H9 (cell line): ENCODE results near the gene DSP. TPM values are rescaled to one million over a fixed set of nuclear protein-coding genes. Genes with fewer than 3 reads are reported as not detected.

Source experiments
- DNase-seq: peaks from one replicate; pipeline ENCODE4 v3.0.0-alpha.2; 2017
- H2AFZ ChIP-seq: one replicate; pipeline ENCODE4 v1.6.1; 2013; ENCODE audit warnings: mild to moderate bottlenecking, low read length, control low read depth, moderate library complexity
- H2AK5ac ChIP-seq: 2 replicates; pipeline ENCODE4 v1.6.1; 2013; ENCODE audit warnings: low read length, control low read depth, mixed read lengths; ENCODE audit not compliant: insufficient read length
- H2BK120ac ChIP-seq: one replicate; pipeline ENCODE4 v1.6.1; 2013; ENCODE audit warnings: low read depth, mild to moderate bottlenecking, low read length, control low read depth, inconsistent platforms; ENCODE audit not compliant: poor library complexity, severe bottlenecking
- H2BK12ac ChIP-seq: 2 replicates; pipeline ENCODE4 v1.6.1; 2013; ENCODE audit warnings: low read length, control low read depth, mixed read lengths, low read depth; ENCODE audit not compliant: insufficient read length
- H2BK15ac ChIP-seq: 2 replicates; pipeline ENCODE4 v1.6.1; 2013; ENCODE audit warnings: low read depth, low read length, control low read depth
- H2BK20ac ChIP-seq: one replicate; pipeline ENCODE4 v1.6.1; 2013; ENCODE audit warnings: low read depth, mild to moderate bottlenecking, low read length, control low read depth, inconsistent platforms; ENCODE audit not compliant: poor library complexity, severe bottlenecking
- H2BK5ac ChIP-seq: 2 replicates; pipeline ENCODE4 v1.6.1; 2013; ENCODE audit warnings: low read length, control low read depth, mixed read lengths; ENCODE audit not compliant: insufficient read length
- H3K14ac ChIP-seq: 2 replicates; pipeline ENCODE4 v1.6.1; 2013; ENCODE audit warnings: low read length, control low read depth; ENCODE audit not compliant: insufficient read depth
- H3K18ac ChIP-seq: 2 replicates; pipeline ENCODE4 v1.6.1; 2013; ENCODE audit warnings: low read depth, mild to moderate bottlenecking, mixed read lengths, low read length, control low read depth; ENCODE audit not compliant: insufficient read length
- H3K23ac ChIP-seq: 2 replicates; pipeline ENCODE4 v1.6.1; 2013; ENCODE audit warnings: low read length, control low read depth, mixed read lengths, low read depth; ENCODE audit not compliant: insufficient read length
- H3K23me2 ChIP-seq: 2 replicates; pipeline ENCODE4 v1.6.1; 2013; ENCODE audit warnings: low read depth, mild to moderate bottlenecking, mixed read lengths, low read length, control low read depth; ENCODE audit not compliant: insufficient read length, poor library complexity, severe bottlenecking
- H3K27ac ChIP-seq: 2 replicates; pipeline ENCODE4 v1.5.1; 2013; ENCODE audit warnings: low read length, control low read depth, mixed read lengths, low read depth; ENCODE audit not compliant: insufficient read length
- H3K27me3 ChIP-seq: 2 replicates; pipeline ENCODE4 v1.6.1; 2013; ENCODE audit warnings: low read length, control low read depth, inconsistent platforms; ENCODE audit not compliant: insufficient read depth
- H3K4ac ChIP-seq: 2 replicates; pipeline ENCODE4 v1.6.1; 2013; ENCODE audit warnings: low read depth, mild to moderate bottlenecking, control low read depth, inconsistent platforms, low read length, moderate library complexity
- H3K4me1 ChIP-seq: 2 replicates; pipeline ENCODE4 v1.6.1; 2013; ENCODE audit warnings: low read length, control low read depth, inconsistent platforms; ENCODE audit not compliant: insufficient read depth
- H3K4me2 ChIP-seq: 2 replicates; pipeline ENCODE4 v1.6.1; 2013; ENCODE audit warnings: low read length, control low read depth, mixed read lengths; ENCODE audit not compliant: insufficient read length, insufficient read depth
- H3K56ac ChIP-seq: 2 replicates; pipeline ENCODE4 v1.6.1; 2013; ENCODE audit warnings: low read depth, mild to moderate bottlenecking, mixed read lengths, low read length, control low read depth; ENCODE audit not compliant: insufficient read length
- H3K79me1 ChIP-seq: 2 replicates; pipeline ENCODE4 v1.6.1; 2013; ENCODE audit warnings: low read depth, mild to moderate bottlenecking, moderate library complexity, low read length, control low read depth, inconsistent platforms; ENCODE audit not compliant: insufficient read depth, poor library complexity, severe bottlenecking
- H3K79me2 ChIP-seq: 2 replicates; pipeline ENCODE4 v1.6.1; 2013; ENCODE audit warnings: low read length, control low read depth, inconsistent platforms; ENCODE audit not compliant: insufficient read depth
- H3K9ac ChIP-seq: 2 replicates; pipeline ENCODE4 v1.6.1; 2013; ENCODE audit warnings: low read length, control low read depth, mixed read lengths; ENCODE audit not compliant: insufficient read length; ENCODE audit errors: extremely low read depth
- H3K9me3 ChIP-seq: one replicate; pipeline ENCODE4 v1.6.1; 2013; ENCODE audit warnings: low read depth, low read length, inconsistent platforms; ENCODE audit not compliant: control insufficient read depth
- H3T11ph ChIP-seq: one replicate; pipeline ENCODE4 v1.6.1; 2013; ENCODE audit warnings: mild to moderate bottlenecking, low read length, control low read depth, inconsistent platforms
- H4K20me1 ChIP-seq: one replicate; pipeline ENCODE4 v1.6.1; 2013; ENCODE audit not compliant: control insufficient read depth, insufficient read length, insufficient read depth
- H4K5ac ChIP-seq: 2 replicates; pipeline ENCODE4 v1.6.1; 2013; ENCODE audit warnings: low read depth, mild to moderate bottlenecking, mixed read lengths, low read length, control low read depth; ENCODE audit not compliant: insufficient read length
- H4K8ac ChIP-seq: replicated peaks from 2 replicates; pipeline ENCODE4 v1.6.1; 2013; ENCODE audit warnings: low read length, control low read depth, mixed read lengths, low read depth; ENCODE audit not compliant: insufficient read length
- H4K91ac ChIP-seq: 2 replicates; pipeline ENCODE4 v1.6.1; 2013; ENCODE audit warnings: low read depth, mild to moderate bottlenecking, moderate library complexity, mixed read lengths, low read length, control low read depth; ENCODE audit not compliant: insufficient read length
- H3K27ac Mint-ChIP-seq, 3 experiments: 2 replicates in 2 of 3; 3 replicates in 1 of 3; pipeline ENCODE4 v1.8.0; 2020 to 2021; ENCODE audit warnings: mixed read lengths in 3 of 3, mild to moderate bottlenecking in 1 of 3, moderate library complexity in 1 of 3
- H3K27me3 Mint-ChIP-seq: 2 replicates; pipeline ENCODE4 v1.8.0; 2021; ENCODE audit warnings: low read depth, mild to moderate bottlenecking, moderate library complexity, mixed read lengths
- H3K36me3 Mint-ChIP-seq, 3 experiments: 2 replicates in 2 of 3; 3 replicates in 1 of 3; pipeline ENCODE4 v1.8.0; 2020 to 2021; ENCODE audit warnings: low read depth in 3 of 3, mixed read lengths in 3 of 3; ENCODE audit not compliant: insufficient read depth in 1 of 3
- H3K4me1 Mint-ChIP-seq, 2 experiments: 2 replicates each; pipeline ENCODE4 v1.8.0; 2020; ENCODE audit warnings: mixed read lengths in 2 of 2
- H3K4me3 Mint-ChIP-seq, 2 experiments: 2 replicates in 1 of 2; 3 replicates in 1 of 2; pipeline ENCODE4 v1.8.0; 2020 to 2021; ENCODE audit warnings: mild to moderate bottlenecking in 2 of 2, mixed read lengths in 2 of 2, moderate library complexity in 1 of 2
- H3K9me3 Mint-ChIP-seq, 2 experiments: 2 replicates in 1 of 2; 3 replicates in 1 of 2; pipeline ENCODE4 v1.8.0; 2020; ENCODE audit warnings: mild to moderate bottlenecking in 2 of 2, mixed read lengths in 2 of 2, moderate library complexity in 1 of 2
- CTCF ChIP-seq: fragments of 200-600 bp; sonication (generic); conservative IDR thresholded peaks from 3 replicates; pipeline ENCODE4 v1.8.0; 2021; ENCODE audit warnings: antibody characterized with exemption, mild to moderate bottlenecking
- whole genome bisulfite sequencing: extraction: QIAGEN DNeasy Blood & Tissue Kit; methylation state at CpG from one replicate; pipeline ENCODE4 v1.1.7; 2013; ENCODE audit warnings: missing lambda C conversion rate, low lambda C conversion rate, mixed read lengths; ENCODE audit not compliant: insufficient read length; ENCODE audit errors: extremely low coverage; 5-methylcytosine and 5-hydroxymethylcytosine counted together
- total RNA-seq: library from RNA; stranded (reverse); gene quantifications from 2 replicates; pipeline ENCODE4 v1.2.1, GENCODE V29; 2021

DSP gene
- total RNA-seq, 1 experiment from 2014 or later = 48.9 TPM

DNA sequence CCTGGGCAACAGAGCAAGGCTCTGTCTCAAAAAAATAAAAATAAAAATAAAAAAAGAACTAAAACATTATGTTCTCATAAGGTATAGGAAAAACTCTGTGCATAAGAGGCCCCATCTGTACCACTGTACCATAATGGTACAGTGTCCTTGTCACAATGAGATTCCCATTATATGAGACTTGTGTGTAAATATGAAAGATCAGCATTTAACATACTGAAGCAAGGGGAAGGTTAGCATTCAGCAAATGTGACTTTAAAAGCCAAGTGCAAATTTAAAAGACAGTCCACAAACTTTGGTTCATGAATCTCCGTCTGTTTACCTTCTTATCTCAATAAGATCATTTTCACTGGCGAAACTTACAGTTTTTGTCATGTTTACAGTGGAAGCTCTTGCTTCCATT, 16.2 kb downstream of the DSP start:
- no peak overlapping the region for H3K14ac ChIP-seq
- H2BK15ac ChIP-seq = no peak overlapping the region
- no peaks in the 10 kb centered on the region for H3K79me2 ChIP-seq
- WGBS = no CpG with 5 or more reads among the region's 2 CpGs
- no peak overlapping the region for H3K18ac ChIP-seq
- no peak overlapping the region for H4K91ac ChIP-seq
- no peak overlapping the region for H4K5ac ChIP-seq
- H3K23ac ChIP-seq = no peak overlapping the region
- H2BK120ac ChIP-seq = no peak overlapping the region
- H2AK5ac ChIP-seq = no peak overlapping the region
- Mint-ChIP-seq H3K9me3 (no peaks in the 10 kb centered on the region), H3K27ac (no peak overlapping the region), H3K27me3 (no peaks in the 10 kb centered on the region), H3K4me3 (no peak overlapping the region), H3K4me1 (peaks cover 0 to 4% of the 10 kb centered on the region in 2 experiments; a peak in 1 of 4 replicates), H3K36me3 (peaks cover 5 to 44% (median 34%) of the 10 kb centered on the region in 3 experiments; a peak in 6 of 7 replicates)
- H3K9me3 ChIP-seq = no peaks in the 10 kb centered on the region
- H2BK12ac ChIP-seq = no peak overlapping the region
- no peak overlapping the region for H3K4ac ChIP-seq
- no peak for TF ChIP-seq CTCF
- H3K56ac ChIP-seq = no peak overlapping the region
- no peak overlapping the region for H2BK20ac ChIP-seq
- H3K23me2 ChIP-seq = no peaks in the 10 kb centered on the region
- H3T11ph ChIP-seq = no peak overlapping the region
- H3K27me3 ChIP-seq = no peaks in the 10 kb centered on the region
- H3K4me1 ChIP-seq = no peaks in the 10 kb centered on the region
- no peak overlapping the region for H2AFZ ChIP-seq
- H3K27ac ChIP-seq = no peak overlapping the region
- peaks cover 4% of the 10 kb centered on the region for H3K79me1 ChIP-seq
- H3K9ac ChIP-seq = no peak overlapping the region
- no peak overlapping the region for H2BK5ac ChIP-seq
- H4K8ac ChIP-seq = no peak overlapping the region
- H3K4me2 ChIP-seq = no peak overlapping the region
- no peak for DNase-seq
- H4K20me1 ChIP-seq = no peaks in the 10 kb centered on the region
